Ureter (tissue), 1 donor: ENCODE data around the gene SF3B1. TPM values are rescaled to one million over a fixed set of nuclear protein-coding genes. Genes with fewer than 3 reads are reported as not detected.
A peak's percentile ranks its signal among the peaks of the same experiment; 100 is the strongest.
"Not testable (repeated sequence)": the region's sequence is repeated elsewhere in the genome, so short reads cannot be mapped to it uniquely, and the experiment has no call there.

Experiments
- DNase-seq: peaks from one replicate; pipeline ENCODE4 v3.0.0-alpha.2; 2020; ENCODE audit warnings: low spot score
- total RNA-seq: library from RNA; stranded (reverse); gene quantifications from one replicate; pipeline ENCODE4 v1.2.4, GENCODE V29; 2023
- donor health status: DM: yes; HTN: yes; CAD: no.

The SF3B1 gene
- total RNA-seq, 1 donor from 2014 or later, result 313 TPM

DNA sequence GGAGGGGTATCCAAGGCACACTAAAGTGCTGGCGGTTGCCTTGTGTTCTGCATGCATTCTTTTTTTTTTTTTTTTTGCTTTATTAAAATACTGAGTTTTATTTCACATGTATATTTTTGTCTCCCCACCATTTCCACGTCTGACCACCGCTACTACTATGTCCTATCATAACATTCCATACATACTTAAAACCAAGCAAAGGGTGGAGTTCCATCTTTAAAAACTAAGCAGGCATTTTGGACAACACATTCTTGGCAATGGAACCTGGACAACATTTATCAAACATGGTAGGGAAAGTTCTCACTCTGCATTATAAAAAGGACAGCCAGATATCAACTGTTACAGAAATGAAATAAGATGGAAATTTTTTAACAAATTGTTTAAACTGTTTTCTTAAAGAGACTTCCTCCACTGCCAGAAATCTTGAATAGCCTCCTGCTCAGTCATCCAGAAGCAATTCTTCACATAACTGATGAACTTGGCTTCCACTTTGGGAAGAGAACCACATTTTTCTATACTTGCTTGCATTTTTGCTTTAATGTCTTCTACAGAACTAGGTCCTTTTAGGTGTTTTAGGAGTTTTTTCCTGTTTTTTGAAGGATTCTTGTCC lies 55.4 kb downstream of the SF3B1 start:
- DNase-seq, result not testable (repeated sequence)

DNA sequence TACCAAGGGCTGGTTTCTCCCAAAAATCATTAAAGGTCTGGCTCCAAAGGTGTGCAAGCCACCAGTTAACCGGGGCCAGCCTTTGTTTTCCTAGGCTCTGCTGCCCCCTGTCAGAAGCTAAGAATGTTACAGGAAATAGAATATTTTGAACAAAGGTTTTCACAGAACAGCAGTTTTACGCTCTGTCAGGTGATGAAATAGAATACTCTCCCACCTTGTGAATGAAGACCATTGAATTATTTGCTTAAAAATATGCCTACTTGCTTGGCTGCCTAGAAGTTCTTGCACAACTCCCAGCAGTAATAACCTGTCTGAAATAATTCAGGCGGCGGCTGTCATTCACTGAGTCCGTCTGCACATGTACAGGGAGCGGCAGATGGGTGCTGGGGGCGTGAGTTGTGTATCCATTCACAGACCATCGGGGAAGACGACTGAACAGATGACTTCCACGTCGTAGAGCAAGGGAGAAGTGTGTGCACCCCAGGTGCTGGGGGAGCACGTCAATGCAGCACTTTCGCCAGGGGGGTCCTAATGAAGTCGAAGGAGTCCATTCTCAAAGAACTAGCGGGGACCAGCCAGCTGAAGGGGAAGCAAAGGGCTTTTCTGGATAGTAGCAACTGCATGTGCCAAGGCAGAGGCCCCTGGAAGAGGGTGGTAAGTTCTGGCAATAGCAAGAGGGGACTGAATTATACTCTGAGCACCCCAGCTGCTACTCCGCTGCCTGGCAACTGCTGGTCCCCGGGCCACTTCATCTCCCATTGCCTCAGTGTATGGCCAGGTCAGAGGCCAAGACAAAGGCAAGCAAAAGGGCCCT lies 56.1 kb downstream of the SF3B1 start:
- peak; percentile 47 for DNase-seq

DNA sequence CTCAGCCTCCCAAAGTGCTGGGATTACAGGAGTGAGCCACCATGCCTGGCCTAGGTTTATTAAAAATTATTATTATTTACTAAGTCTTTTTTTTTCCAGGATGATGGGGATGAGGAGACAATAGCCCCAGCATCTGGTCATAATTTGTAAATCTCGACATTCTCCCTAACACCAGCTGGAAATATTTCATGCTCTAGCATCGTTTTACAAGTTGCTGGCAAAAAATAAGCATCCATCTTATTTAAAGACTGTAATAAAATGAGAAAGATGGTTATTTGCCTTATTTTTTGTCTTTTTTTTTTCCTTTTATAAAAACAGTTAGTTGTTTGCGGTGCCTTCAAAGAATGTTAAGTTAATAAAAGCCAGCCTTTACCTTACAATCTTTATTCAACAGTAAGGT lies 56.7 kb downstream of the SF3B1 start:
- no peak for DNase-seq

DNA sequence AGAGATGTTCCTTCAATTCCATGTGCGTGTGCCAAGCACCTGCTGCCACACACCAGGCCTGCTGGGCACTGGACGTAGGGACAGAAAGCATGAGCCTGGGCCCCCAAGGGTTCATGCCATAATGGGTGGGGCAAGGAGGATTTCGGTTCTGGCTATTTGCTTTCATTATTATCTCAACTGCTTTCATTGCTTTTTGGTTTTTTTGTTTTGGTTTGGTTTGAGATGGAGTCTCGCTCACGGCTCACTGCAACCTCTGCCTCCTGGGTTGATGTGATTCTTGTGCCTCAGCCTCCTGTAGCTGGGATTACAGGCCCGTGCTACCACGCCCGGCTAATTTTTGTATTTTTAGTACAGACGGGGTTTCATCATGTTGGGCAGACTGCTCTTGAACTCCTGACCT lies 57.2 kb downstream of the SF3B1 start:
- no peak for DNase-seq

DNA sequence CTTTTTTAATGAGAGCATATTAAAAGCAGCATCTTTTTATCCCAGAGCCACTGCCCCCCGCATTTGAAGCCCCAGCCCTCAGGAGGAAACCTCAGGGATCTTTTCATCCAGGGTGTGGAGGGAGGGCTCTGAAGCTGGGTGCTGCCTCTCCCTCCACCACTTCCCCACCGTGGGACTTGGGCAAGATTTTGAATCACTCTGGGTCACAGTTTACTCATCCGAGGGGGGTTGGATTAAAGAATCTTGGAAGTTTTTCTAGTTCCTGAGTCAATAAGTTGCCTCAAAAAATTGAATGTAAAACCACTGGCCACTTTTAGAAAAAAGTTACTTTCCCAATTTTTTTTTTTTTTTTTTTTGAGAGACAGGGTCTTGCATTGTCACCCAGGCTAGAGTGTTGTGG lies 62.2 kb downstream of the SF3B1 start:
- DNase-seq, result no peak

DNA sequence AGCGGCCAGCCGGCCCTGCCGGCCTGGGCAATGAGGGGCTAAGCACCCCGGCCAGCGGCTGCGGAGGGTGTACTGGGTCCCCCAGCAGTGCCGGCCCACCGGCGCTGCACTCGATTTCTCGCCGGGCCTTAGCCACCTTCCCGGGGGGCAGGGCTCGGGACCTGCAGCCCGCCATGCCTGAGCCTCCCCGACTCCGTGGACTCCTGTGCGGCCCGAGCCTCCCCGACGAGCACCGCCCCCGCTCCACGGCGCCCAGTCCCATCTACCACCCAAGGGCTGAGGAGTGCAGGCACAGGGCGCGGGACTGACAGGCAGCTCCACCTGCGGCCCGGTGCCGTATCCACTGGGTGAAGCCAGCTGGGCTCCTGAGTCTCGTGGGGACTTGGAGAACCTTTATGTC lies 64.2 kb downstream of the SF3B1 start:
- not testable (repeated sequence) for DNase-seq

DNA sequence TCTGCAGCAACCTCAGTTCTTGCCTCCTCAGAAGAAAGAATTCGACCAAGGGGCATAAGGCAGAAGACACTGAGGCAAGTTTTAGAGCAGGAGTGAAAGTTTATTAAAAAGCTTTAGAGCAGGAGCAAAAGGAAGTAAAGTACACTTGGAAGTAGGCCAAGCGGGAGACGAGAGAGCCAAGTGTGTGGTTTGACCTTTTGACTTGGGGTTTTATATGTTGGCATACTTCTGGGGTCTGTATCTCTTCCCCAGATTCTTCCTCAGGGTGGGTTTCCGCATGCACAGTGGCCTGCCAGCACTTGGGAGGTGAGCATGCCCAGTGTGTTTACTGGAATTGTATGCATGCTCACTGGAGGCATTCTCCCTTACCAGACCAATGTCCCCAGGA lies 64.9 kb downstream of the SF3B1 start:
- no peak for DNase-seq

DNA sequence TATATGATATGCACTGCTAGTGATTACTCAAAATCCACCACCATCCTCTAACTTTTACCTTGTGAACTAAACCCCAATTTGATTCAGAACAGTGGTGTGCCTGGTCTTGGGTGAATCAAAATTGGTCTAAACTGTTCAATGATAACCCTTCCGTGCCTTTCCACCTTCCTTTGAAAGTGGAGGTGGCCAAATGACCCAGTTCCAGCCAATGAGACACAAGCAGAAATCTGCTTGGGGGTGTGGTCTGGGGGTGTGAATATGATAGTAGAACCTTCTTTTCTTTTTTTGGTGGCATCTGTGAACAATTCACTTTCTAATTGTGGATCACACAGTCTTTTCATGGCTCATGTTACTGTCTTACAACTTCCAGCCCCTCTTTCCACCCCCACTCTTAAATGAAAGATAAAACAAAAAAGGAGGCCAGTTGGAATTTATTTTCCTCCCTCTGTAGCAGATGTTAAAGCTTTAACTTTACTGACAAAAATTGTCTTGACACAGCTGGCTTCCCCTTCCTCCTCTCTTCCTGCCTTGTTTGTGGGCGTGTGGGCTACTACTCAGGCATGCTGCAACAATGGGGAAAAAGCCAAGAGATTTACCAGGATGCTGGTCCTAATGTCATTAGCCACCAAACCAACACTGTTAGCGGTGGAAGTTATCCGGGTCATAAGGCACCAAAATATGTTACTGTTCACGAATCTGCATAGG lies 65.4 kb downstream of the SF3B1 start:
- DNase-seq, result no peak

DNA sequence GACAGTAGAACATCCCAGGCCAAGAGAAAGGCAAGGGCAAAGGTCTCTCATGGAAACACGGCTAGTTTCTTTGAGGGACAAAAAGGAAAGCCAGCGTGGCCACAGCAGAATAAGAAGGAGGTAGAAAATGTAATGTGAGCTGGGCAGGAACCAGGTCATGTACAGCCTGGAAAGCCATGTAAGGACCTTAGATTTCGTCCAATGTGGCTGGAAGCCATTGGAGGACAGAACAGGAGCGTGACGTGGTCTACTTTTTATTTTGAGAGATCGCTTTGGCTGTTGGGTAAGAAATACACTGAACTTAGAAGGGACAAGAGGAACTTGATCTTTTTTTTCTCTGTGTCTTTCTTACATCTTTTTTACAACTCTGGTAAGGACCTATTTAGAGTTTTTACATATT lies 66.4 kb downstream of the SF3B1 start:
- DNase-seq, result no peak

DNA sequence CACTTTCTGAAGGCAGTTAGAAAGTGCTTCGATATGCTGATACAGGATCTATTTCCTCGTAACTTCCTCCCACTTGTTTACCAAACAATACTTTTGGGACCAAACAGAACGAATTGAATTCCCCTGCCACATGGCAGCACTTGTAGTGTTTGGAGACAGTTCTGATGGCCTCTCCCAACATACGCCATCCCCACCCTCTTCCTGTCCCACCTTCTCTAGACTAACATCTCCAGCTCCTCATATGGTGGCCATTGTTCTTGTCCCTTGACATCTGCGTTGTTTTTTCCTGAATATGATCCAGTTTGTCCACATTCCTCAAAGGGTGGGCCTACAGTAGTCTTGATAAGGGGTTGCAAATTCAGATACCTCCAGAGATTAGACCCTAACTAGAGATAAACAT lies 70.8 kb downstream of the SF3B1 start:
- no peak for DNase-seq

DNA sequence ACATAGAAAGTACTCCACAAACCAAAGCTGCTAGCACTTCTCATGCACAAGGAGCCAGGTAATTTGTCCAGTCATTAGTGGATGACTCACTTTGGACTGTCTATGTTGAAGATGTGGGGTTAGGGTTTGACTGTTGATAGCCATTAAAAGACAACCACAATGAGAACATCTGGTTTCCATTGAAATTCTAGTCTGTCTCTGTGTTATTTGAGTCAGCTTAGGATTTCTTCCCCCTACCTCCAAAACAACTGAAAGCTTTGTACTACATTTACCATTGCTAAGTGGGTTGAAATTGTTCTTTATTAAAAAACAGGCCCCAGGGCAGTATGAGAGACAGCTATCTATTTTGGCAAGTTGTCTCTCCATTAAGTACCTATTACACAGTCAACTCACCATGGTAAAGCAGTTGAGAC lies 74.1 kb downstream of the SF3B1 start:
- no peak for DNase-seq

DNA sequence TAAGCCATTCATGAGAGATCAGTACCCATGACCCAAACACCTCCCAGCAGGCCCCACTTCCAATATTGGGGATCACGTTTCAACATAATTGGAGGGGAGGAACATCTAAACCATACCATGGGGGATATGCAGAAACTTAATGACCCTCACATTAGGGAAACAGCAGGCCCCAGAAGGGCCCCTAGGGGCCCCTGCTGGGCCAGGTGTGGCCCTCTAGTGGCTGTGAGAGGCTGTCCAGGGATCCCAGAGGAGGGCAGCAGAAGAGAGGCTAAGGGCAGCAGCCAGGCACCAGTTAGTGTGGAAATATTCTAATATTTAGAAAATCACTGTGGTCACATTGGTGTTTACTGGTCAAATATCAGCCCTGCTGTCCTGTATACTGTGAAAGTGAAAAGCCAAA lies 75.0 kb downstream of the SF3B1 start:
- no peak for DNase-seq

DNA sequence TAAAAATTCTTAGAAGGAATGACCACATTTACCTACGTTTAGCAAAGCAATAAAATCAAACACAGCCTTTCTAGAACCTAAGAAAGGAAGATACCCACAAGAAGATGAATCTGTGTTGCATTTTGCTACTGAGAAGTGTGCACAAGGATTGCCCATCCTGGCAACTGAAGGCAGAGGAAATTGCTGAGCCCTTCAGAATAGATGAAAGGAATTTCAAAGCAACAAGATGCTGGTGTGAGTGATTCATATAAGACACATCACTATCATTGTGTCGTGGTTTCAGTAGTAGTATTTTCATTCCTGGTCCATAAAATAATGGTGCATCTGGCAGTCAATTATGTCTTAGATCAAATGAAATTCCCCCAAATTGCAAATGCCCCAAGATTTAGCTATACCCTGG lies 75.9 kb downstream of the SF3B1 start:
- no peak for DNase-seq

DNA sequence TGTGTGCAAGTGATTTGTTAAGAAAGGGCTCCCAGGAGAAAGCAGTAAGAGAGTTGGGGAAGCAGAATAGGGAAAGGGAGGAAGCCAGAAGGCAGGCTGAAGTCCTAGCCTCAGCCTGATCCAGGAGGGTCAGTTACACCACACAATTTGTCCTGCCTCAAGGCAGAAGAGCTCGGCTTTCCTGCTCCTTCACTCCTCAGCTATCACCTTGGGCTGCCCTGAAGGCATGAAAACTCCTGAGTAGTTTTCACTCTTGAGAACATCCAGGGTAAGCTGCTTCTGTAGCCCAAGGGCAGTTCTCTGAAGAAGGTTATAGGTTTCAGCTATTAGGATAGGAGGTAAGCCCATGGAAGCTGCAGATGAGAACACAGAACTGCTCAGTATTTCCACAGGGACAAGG lies 76.8 kb downstream of the SF3B1 start:
- no peak for DNase-seq

DNA sequence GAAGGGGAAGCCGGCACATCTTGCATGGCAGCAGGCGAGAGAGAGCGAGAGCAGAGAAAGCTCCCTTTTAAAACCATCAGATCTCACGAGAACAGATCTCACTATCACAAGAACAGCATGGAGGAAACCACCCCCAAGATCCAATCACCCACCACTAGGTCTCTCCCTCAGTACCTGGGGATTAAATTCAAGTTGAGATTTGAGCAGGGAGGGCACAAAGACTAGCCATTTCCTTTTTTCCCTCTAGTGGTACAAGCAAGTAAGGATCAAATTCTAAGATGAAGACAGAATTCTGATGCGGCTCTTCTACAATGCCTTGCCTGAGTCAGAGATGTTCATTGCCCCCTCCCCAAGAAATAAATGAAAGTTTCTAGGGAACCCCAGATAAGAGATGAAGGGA lies 78.7 kb downstream of the SF3B1 start:
- DNase-seq, result no peak

DNA sequence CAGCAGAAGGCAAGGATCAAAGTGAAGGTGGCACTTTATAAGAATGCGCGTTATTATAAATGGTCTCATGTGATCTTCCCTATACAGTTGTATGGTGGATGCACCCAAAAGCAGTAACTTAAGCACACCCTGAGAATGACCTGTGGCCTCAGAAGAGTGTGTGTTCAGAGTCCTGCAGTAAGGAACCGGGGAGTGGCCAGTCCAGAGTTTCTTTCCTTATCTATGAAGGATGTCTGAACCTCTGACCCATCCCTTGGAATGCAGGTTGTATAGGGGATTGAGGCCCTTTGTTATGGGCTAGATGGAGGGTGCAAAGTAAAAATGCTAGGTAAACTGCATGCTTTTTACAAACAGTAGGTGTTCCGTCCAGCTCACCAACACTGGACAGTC lies 80.7 kb downstream of the SF3B1 start:
- no peak for DNase-seq

DNA sequence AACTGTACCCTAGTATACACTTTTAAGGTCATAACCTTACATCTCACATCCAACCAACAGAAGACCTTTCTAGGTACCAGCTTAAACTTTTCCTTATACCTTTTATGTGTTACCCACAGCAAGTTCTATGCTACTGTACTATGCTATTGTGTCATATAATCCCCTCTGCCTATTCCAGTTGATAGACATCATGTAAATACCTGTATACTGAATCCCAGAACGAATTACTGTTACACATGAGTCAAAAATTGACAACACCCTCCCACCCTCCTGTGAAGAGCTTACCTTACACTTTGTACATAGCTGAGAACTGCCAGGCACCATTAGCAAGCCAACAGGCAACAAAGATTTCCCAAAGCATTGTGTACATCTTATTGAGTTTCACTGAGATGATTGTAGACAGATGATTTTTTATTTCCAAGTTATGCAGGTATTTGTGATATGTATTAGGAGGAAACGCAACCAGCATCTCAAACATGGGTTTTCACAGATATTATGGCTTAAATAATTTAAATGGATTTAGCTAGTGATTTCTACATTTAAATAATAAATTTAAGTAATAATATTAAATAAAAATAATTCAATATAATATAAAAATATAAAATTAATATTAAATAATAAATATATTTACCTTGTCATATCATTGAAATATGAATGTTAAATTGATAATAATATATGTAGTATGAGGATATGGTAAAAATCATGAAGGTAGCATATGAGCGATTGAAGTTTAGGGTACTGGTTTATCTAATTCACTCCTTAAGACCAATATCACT lies 81.2 kb downstream of the SF3B1 start:
- no peak for DNase-seq

DNA sequence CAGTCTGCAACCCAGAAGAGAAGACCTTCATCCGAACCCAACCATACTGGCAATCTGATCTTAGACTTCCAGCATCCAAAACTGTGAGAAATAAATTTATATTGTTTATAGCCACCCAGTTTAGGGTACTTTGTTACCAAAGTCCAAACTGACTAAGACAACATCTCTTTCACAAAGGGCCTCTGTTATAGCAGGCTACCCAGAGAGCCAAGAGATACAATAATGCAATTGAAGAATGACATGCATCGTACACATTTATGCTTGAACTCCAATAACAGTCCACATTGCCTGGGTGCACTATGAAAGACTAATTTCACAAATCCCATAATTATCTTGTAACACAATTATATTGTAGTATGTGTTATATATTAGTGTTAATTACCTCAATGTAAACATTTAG lies 85.1 kb downstream of the SF3B1 start:
- DNase-seq, result no peak

DNA sequence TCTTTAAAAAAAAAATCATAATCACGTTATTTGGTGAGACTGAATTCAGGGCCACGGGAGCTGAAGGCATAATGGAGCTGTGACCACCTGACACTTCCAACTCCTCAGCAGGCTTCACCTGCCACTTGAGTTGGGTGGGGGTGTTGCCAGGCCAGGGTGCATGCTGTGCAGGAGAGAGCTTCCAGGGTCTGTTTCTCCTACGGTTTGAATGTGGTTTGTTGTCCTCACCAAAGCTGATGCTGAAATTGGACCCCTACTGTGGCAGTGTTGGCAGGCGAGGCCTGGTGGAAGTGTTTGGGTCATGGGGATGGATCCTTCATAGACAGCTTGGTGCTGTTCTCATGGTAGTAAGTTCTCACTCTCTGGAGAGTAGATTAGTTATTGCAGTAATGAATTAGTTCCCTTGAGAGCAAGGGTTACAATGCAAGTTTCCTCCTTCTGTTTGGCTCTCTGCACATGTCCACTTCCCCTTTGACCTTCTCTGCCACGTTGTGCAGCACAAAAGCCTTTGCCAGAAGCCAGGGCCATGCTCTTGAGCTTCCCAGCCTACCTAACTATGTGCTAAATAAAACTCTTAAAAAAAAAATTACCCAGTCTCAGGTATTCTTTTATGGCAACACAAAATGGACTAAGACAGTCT lies 86.0 kb downstream of the SF3B1 start:
- no peak for DNase-seq

DNA sequence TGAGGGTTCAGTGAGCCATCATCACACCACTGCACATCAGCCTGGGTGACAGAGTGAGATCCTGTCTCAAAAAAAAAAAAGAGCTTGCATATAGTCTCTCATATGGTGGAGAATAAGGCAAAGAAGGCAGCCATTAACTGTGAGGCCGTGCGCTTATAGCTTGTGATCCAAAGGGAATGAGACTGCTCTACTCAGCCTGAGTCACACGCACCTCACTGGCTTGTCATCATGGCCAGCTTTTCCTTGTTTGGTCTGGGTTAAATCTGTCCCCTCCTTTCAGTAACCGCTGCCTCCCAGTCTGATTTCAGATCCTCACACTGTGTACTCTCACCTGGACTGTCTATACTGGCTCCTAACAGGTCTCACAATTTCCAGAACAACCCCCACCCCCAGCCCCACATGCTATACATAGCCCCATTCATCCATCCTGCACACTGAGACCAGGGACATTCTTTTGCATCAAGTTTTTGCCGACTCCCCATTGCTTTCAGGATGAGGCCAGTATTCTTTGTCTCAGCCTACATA lies 88.9 kb downstream of the SF3B1 start:
- DNase-seq, result no peak

DNA sequence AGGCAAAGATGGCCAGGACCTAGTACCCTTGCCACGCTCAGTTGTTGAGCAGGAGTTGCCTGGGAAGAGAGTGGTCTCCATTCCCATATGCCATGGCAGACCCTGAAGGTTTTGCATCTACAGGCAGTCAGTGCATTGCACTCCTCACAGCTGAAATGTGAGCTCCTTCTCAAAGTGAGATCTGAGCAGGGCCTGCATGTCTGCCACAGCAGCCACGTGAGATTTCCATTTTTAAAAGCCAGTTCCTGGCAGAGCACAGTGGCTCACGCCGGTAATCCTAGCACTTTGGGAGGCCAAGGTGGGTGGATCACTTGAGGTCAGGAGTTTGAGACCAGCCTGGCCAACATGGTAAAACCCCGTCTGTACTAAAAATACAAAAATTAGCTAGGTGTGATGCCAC lies 90.9 kb downstream of the SF3B1 start:
- not testable (repeated sequence) for DNase-seq

DNA sequence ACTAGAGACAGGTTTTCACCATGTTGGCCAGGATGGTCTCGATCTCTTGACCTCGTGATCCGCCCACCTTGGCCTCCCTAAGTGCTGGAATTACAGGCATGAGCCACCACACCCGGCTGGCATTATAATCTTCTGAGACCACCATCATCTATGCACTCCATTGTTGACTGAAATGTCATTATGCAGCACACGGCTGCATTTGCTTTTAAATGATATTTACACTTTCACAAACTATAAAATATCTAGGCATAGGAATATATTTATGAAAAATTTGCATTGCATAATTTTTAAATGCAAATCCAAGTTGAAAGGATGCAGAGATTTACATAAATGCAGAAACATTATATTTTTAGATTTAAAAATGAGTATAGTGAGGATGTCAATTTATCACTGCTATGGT lies 94.2 kb downstream of the SF3B1 start:
- no peak for DNase-seq
